Dendritic cell treated with granulocyte-macrophage colony-stimulating factor and Interleukin-4, amounts not matched to agents 40 ng/mL and 50 ng/mL, for 4 days (primary cell): Measurements from ENCODE around the gene TYW1.
"Not testable (repeated sequence)": the region's sequence is repeated elsewhere in the genome, so short reads cannot be mapped to it uniquely, and the experiment has no call there.

ENCODE experiments used
- H3K27ac Mint-ChIP-seq: one replicate; pipeline ENCODE4 v1.8.0; 2022; ENCODE audit warnings: mild to moderate bottlenecking, mixed read lengths
- H3K27me3 Mint-ChIP-seq: one replicate; pipeline ENCODE4 v1.8.0; 2022; ENCODE audit warnings: mild to moderate bottlenecking, mixed read lengths
- H3K36me3 Mint-ChIP-seq: one replicate; pipeline ENCODE4 v1.8.0; 2022; ENCODE audit warnings: low read depth, mixed read lengths
- H3K4me1 Mint-ChIP-seq: one replicate; pipeline ENCODE4 v1.8.0; 2022; ENCODE audit warnings: low read depth, mixed read lengths
- H3K4me3 Mint-ChIP-seq: one replicate; pipeline ENCODE4 v1.8.0; 2022; ENCODE audit warnings: mild to moderate bottlenecking, moderate library complexity, mixed read lengths
- H3K9me3 Mint-ChIP-seq: one replicate; pipeline ENCODE4 v1.8.0; 2022; ENCODE audit warnings: mixed read lengths
- intact Hi-C: fragments of 100-400 bp; cut with micrococcal nuclease; formaldehyde crosslinking; loops from one replicate; pipeline ENCODE4 v1.15.0; 2022

Gene TYW1

DNA sequence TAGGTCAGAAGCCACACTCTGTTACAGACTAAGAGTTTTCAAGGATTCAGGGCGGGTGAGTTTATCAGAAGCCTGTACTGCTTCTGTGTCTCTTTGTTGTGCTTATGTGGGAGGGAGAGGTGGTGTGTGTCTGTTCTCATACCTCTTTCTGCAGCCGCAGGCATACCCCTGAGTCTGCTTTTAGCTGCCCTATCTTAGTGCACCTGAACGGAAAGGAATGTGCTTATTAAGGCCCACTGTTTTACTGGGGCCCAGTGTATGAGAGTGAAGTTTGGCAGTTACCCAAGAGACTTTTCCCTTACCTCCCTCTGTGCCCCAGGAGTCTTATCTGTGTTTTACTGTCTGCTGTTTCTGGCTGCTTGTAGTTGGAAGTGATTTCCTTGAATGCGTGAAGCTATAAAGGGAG is 104.3 kb downstream of the TYW1 start:
- Mint-ChIP-seq H3K4me3 (no peak overlapping the region), H3K36me3 (peaks cover 62% of the 10 kb centered on the region), H3K27me3 (no peaks in the 10 kb centered on the region), H3K4me1 (peaks cover 9% of the 10 kb centered on the region), H3K9me3 (peaks cover 13% of the 10 kb centered on the region), H3K27ac (no peak overlapping the region)
- intact Hi-C loops = no loop called here

DNA sequence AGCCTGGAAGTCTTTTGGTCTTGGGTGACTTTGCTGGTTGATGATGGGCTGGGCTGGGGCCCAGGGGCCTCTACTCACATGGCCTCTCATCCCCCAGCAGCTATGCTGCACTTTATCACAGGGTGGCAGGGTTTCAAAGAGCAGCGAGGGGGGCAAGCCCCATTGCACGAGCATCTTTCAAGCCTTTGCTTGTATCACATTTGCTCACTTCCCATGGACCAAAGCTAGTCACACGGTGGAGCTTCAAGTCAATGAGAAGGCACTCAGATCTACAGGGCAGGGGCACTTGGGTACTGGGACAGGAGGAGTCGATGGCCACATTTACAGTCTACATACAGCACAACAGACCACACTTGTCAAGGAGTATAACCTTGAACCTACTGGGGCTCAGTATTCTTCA is 108.3 kb downstream of the TYW1 start:
- intact Hi-C loops, H3K4me3 Mint-ChIP-seq, H3K27me3 Mint-ChIP-seq, H3K27ac Mint-ChIP-seq, H3K4me1 Mint-ChIP-seq: not testable (repeated sequence)
- Mint-ChIP-seq H3K9me3 (peaks cover 13% of the 10 kb centered on the region), H3K36me3 (peaks cover 51% of the 10 kb centered on the region)

DNA sequence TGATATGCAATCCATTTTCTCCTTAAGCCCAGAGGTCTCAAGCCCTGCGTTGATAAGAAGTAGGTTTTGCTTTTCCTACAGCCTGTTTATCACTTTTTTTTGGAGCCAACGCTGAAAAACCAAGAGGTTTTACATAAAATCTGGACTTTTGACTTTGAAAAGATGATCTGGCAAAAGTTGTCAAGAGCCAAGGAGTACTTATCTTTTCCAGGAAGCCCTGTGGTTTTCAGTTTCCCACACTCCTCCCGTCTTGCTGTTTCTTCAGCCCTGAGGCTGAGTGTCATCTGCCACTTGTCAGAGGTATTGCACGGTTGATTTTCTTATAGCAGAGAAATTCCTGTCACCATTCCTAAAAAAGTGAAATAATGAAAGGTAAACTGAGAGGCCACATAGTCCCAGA is 108.7 kb downstream of the TYW1 start:
- Mint-ChIP-seq H3K4me3 (no peak overlapping the region), H3K4me1 (peaks cover 9% of the 10 kb centered on the region), H3K27me3 (no peaks in the 10 kb centered on the region), H3K27ac (no peak overlapping the region), H3K9me3 (peaks cover 13% of the 10 kb centered on the region), H3K36me3 (peaks cover 50% of the 10 kb centered on the region)
- intact Hi-C loops = no loop called here

DNA sequence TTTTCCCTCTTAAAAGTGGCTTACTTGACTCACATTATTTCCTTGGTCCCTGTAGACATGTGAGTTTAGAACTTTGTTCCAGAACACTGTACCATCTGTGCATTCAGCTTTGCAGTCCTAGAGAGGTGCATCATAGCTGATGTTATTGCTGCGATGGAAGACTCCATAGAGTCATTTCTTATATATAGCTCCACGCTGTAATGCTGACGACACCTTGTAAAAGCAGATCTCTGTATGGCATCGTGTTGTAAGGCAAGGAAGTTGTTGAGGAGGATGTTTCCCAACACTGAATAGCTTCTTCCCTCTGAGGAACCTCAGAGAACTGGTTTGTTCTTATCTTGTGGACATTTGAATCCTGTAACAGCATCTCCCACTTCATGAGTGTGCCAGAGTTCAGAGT is 109.6 kb downstream of the TYW1 start:
- H3K27me3 Mint-ChIP-seq, H3K27ac Mint-ChIP-seq, H3K4me3 Mint-ChIP-seq, intact Hi-C loops, H3K4me1 Mint-ChIP-seq: not testable (repeated sequence)
- Mint-ChIP-seq H3K36me3 (peaks cover 47% of the 10 kb centered on the region), H3K9me3 (peaks cover 13% of the 10 kb centered on the region)

DNA sequence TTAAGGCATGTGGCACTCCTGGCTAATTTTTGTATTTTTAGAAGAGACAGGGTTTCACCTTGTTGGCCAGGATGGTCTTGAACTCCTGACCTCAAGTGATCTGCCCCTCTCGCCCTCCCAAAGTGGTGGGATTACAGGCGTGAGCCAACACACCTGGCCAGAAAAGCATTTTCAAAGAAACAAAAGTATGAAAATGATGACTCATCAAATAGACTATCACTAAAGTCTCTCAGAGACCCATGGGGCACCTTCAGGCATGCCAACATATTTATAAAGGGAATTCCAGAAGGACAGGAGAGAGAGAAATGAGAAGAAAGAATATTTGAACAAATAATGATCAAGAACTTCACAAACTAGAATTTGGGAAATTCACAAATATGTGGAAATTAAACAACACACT is 114.7 kb downstream of the TYW1 start:
- H3K9me3 Mint-ChIP-seq, H3K27ac Mint-ChIP-seq, intact Hi-C loops, H3K4me1 Mint-ChIP-seq, H3K27me3 Mint-ChIP-seq, H3K4me3 Mint-ChIP-seq: not testable (repeated sequence)
- H3K36me3 Mint-ChIP-seq = peaks cover 14% of the 10 kb centered on the region

DNA sequence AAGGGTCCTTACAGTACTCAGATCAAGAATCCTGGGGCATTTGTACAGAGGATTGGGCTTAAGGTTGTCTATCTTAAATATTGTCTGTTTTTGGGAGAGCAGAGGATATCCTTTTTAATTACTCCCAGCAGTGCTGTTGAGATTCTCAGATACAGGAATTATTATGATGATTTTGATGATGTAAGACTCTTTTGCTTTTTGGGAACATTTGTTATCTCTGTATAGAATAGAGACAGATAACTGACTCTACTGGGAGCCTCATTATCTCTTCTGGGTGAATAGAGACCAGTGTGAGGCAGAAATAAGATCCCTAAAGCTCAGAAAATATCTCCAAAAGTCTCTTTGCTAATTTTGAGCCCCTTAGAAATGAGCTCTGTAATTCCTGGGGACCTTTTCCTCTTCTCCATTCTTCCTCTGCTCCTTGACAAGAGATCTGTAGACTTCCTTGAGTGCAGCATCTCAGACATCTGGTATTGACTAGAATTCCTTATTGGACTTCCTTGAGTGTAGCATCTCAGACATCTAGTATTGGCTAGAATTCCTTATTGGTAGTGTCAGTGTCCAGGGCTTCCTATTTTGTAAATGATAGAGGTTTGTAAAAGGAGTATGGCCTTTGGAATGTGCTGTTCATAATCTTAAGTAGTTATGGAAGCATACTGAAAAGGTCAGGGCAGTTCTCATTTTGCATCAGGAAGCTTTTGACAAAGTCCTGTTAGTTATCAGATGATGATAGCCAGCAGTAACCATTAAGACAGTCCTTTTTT is 118.0 kb downstream of the TYW1 start:
- intact Hi-C loops, H3K27me3 Mint-ChIP-seq, H3K4me3 Mint-ChIP-seq, H3K4me1 Mint-ChIP-seq, H3K27ac Mint-ChIP-seq, H3K9me3 Mint-ChIP-seq: not testable (repeated sequence)
- H3K36me3 Mint-ChIP-seq = peaks cover 21% of the 10 kb centered on the region

- H3K27ac Mint-ChIP-seq, H3K9me3 Mint-ChIP-seq, intact Hi-C loops, H3K27me3 Mint-ChIP-seq, H3K4me3 Mint-ChIP-seq, H3K4me1 Mint-ChIP-seq: not testable (repeated sequence)
- peaks cover 34% of the 10 kb centered on the region for H3K36me3 Mint-ChIP-seq
These were observed 123.9 kb downstream of the TYW1 start for GRCh38 chr7:67120491-67120890.

DNA sequence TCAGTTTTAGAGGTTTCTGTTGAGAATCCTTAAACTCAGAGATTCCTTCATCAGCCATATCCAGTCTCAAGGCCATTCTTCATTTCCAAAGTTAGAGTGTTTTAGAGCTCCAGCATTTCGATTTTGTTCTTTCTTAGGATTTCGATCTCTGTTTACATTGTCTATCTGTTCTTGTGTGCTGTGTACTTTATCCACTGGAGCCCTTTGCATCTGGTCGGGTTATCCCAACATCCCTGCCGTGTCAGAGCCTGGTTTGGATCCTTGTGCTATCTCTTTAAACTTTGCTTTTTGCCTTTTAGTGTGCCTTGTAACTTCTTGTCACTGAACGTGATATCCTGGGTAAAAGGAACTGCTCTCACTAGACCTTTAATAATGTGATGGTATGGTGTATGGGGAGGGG is 131.6 kb downstream of the TYW1 start:
- peak overlapping the region; percentile 10 for H3K27ac Mint-ChIP-seq
- H3K9me3 Mint-ChIP-seq, intact Hi-C loops, H3K27me3 Mint-ChIP-seq, H3K4me3 Mint-ChIP-seq: not testable (repeated sequence)
- peaks cover 15% of the 10 kb centered on the region for H3K4me1 Mint-ChIP-seq
- peaks cover 28% of the 10 kb centered on the region for H3K36me3 Mint-ChIP-seq

DNA sequence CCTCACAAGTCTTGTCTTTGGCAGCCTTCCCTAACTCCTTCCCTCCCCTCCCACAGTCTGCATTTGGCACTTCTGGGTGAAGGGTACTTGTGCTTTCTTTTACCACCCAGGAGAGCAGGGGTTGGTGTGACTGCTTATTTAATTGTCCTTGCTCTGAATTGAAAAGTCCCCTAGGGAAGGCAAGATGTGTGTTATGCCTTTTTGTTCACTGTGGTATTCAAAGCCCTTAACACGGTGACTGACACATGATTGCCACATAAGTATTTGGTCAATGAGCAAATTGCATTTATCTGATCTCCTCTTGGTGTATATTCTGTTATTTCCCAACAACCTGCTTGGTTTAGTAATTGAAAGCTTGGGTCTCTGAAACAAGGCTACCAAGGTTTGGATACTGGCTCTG is 134.1 kb downstream of the TYW1 start:
- H3K27ac Mint-ChIP-seq = not testable (repeated sequence)

GRCh38 chr7:67134912-67135311 is 138.3 kb downstream of the TYW1 start:
- intact Hi-C loops, H3K27ac Mint-ChIP-seq, H3K4me1 Mint-ChIP-seq, H3K4me3 Mint-ChIP-seq, H3K9me3 Mint-ChIP-seq, H3K27me3 Mint-ChIP-seq: not testable (repeated sequence)
- peaks cover 36% of the 10 kb centered on the region for H3K36me3 Mint-ChIP-seq

More for the DNA sequence above, 134.1 kb downstream of the TYW1 start:
- H3K27me3 Mint-ChIP-seq, H3K4me3 Mint-ChIP-seq, intact Hi-C loops, H3K9me3 Mint-ChIP-seq: not testable (repeated sequence)
- Mint-ChIP-seq H3K36me3 (peaks cover 21% of the 10 kb centered on the region), H3K4me1 (peaks cover 15% of the 10 kb centered on the region)

GRCh38 chr7:67135617-67136486 is 139.2 kb downstream of the TYW1 start:
- H3K4me3 Mint-ChIP-seq, H3K4me1 Mint-ChIP-seq, H3K9me3 Mint-ChIP-seq, H3K27me3 Mint-ChIP-seq, H3K27ac Mint-ChIP-seq, intact Hi-C loops: not testable (repeated sequence)
- H3K36me3 Mint-ChIP-seq = peaks cover 32% of the 10 kb centered on the region

DNA sequence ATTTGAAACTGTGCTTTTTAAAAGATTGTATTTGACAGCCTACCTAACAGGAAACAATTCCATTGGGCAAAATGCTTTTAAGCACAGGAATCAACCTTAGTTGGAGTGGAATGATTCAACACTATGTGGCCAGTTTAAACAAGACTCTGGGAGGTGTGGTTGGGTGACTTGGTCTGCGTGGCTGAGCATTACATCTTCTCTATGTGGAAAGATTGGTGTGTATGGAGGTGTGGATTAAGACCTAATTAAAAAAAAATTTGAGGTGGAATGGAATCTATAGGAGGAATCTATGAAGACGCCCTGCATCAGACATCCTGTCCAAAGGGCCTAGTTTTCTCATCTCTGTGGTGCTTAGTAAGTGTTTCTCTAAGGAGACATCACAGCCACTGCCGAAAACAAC is 140.9 kb downstream of the TYW1 start:
- H3K27ac Mint-ChIP-seq, intact Hi-C loops, H3K9me3 Mint-ChIP-seq, H3K4me3 Mint-ChIP-seq, H3K27me3 Mint-ChIP-seq, H3K4me1 Mint-ChIP-seq: not testable (repeated sequence)
- H3K36me3 Mint-ChIP-seq = peaks cover 24% of the 10 kb centered on the region

DNA sequence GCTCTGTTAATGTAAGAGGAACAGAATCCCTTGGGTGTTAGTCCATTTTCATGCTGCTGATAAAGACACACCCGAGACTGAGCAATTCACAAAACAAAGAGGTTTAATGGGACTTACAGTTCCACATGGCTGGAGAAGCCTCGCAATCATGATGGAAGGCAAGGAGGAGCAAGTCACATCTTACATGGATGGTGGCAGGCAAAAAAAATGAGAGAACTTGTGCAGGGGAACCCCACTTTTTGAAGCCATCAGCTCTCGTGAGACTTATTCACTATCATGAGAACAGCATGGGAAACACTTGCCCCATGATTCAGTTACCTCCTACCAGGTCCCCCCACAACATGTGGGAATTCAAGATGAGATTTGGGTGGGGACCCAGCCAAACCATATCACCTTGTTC is 143.2 kb downstream of the TYW1 start:
- H3K9me3 Mint-ChIP-seq, H3K4me1 Mint-ChIP-seq, H3K4me3 Mint-ChIP-seq, H3K27ac Mint-ChIP-seq, intact Hi-C loops, H3K27me3 Mint-ChIP-seq: not testable (repeated sequence)
- H3K36me3 Mint-ChIP-seq = peaks cover 16% of the 10 kb centered on the region

DNA sequence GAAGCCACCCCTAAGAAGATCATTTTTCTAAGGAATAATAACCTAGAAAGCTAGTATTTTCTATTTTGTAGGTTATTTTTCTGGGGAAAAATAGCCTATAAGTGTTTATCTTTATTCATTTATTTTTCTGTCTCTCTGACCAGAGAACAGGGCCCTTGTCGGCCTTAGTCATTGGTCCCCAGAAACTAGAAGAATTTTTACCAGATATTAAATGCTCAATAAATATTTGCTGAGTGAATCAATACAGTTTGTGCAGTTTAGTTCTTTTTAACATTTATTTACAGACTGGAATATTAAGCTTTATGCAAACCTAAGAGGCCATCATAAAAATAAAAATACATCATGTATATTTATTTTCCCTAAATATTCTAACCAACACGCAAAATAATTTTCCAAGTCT is 144.4 kb downstream of the TYW1 start:
- H3K27ac Mint-ChIP-seq = not testable (repeated sequence)

More for the DNA sequence above, 144.4 kb downstream of the TYW1 start:
- H3K27me3 Mint-ChIP-seq, H3K4me3 Mint-ChIP-seq, H3K4me1 Mint-ChIP-seq, H3K9me3 Mint-ChIP-seq, intact Hi-C loops: not testable (repeated sequence)
- peaks cover 16% of the 10 kb centered on the region for H3K36me3 Mint-ChIP-seq
